GM19328 (cell line): ENCODE data around the gene TMPRSS6.
A peak's percentile ranks its signal among the peaks of the same experiment; 100 is the strongest.

Experiments
- ATAC-seq: cut with Tn5 transposase; IDR thresholded peaks from one replicate; pipeline ENCODE4 v1.9.1; 2021; ENCODE audit warnings: mild to moderate bottlenecking, moderate library complexity; ENCODE audit not compliant: unreplicated experiment

Gene TMPRSS6

GRCh38 chr22:37032535-37033460, 76.7 kb downstream of the TMPRSS6 start:
- no peak for ATAC-seq

- ATAC-seq = no peak
These were observed 77.4 kb downstream of the TMPRSS6 start for GRCh38 chr22:37032134-37032534.

- no peak for ATAC-seq
These were observed 78.8 kb downstream of the TMPRSS6 start for GRCh38 chr22:37030560-37031281.

- no peak for ATAC-seq
These were observed 80.5 kb downstream of the TMPRSS6 start for GRCh38 chr22:37028692-37029674.

GRCh38 chr22:37027556-37027955, 82.0 kb downstream of the TMPRSS6 start:
- ATAC-seq = no peak

GRCh38 chr22:37026325-37026724, 83.2 kb downstream of the TMPRSS6 start:
- ATAC-seq = no peak

GRCh38 chr22:37025500-37026070, 83.9 kb downstream of the TMPRSS6 start:
- ATAC-seq = no peak

- ATAC-seq = no peak
These were observed 85.0 kb downstream of the TMPRSS6 start for GRCh38 chr22:37024339-37025157.

- no peak for ATAC-seq
These were observed 85.7 kb downstream of the TMPRSS6 start for GRCh38 chr22:37023743-37024338.

GRCh38 chr22:37022483-37023337, 86.8 kb downstream of the TMPRSS6 start:
- ATAC-seq = no peak

GRCh38 chr22:37021710-37022482, 87.6 kb downstream of the TMPRSS6 start:
- ATAC-seq = no peak

- no peak for ATAC-seq
These were observed 88.5 kb downstream of the TMPRSS6 start for GRCh38 chr22:37021041-37021440.

- no peak for ATAC-seq
These were observed 89.4 kb downstream of the TMPRSS6 start for GRCh38 chr22:37020192-37020479.

GRCh38 chr22:37019309-37020191, 90.0 kb downstream of the TMPRSS6 start, which contains the start of the genes MPST and TST:
TSS of gene MPST (plus strand) at chr22:37019742. CDS start at chr22:37019837, 95 bp downstream.
TSS of gene TST (minus strand) at chr22:37019447. CDS start at chr22:37018732, 715 bp downstream.
- ATAC-seq = peak; percentile 56

GRCh38 chr22:37018815-37019308, 90.7 kb downstream of the TMPRSS6 start:
- peak; percentile 38 for ATAC-seq

- no peak for ATAC-seq
These were observed 91.3 kb downstream of the TMPRSS6 start for GRCh38 chr22:37018086-37018814.
